Uterus (tissue), 4 donors: Measurements from ENCODE around the gene BAZ1A. TPM values are rescaled to one million over a fixed set of nuclear protein-coding genes. Genes with fewer than 3 reads are reported as not detected.
"Not testable (repeated sequence)": the region's sequence is repeated elsewhere in the genome, so short reads cannot be mapped to it uniquely, and the experiment has no call there.

ENCODE experiments used
- DNase-seq, 2 donors: peaks; one replicate each; pipeline ENCODE4 v3.0.0-alpha.2; 2019 to 2020
- H3K27ac ChIP-seq, 2 donors: fragments of 200-600 bp; sonication (generic); 1 replicate in 1 of 2; 2 replicates in 1 of 2; pipeline ENCODE4 v1.5.1; 2016 to 2018
- H3K27me3 ChIP-seq, 2 donors: fragments of 200-600 bp; sonication (generic); one replicate each; pipeline ENCODE4 v1.5.1; 2018 to 2019; ENCODE audit warnings: control low read depth in 1 of 2
- H3K36me3 ChIP-seq, 2 donors: fragments of 200-600 bp; sonication (generic); one replicate each; pipeline ENCODE4 v1.5.1; 2019; ENCODE audit warnings: control low read depth in 1 of 2
- H3K4me1 ChIP-seq, 2 donors: fragments of 200-600 bp; sonication (generic); one replicate each; pipeline ENCODE4 v1.5.1; 2018 to 2019; ENCODE audit warnings: control low read depth in 1 of 2
- H3K4me3 ChIP-seq, 2 donors: fragments of 200-600 bp; sonication (generic); 1 replicate in 1 of 2; 2 replicates in 1 of 2; pipeline ENCODE4 v1.5.1; 2018 to 2019; ENCODE audit warnings: mild to moderate bottlenecking in 1 of 2
- H3K9me3 ChIP-seq, 2 donors: fragments of 200-600 bp; sonication (generic); one replicate each; pipeline ENCODE4 v1.5.1; 2019; ENCODE audit warnings: control low read depth in 1 of 2
- POLR2A ChIP-seq, 2 donors: fragments of 450-650 bp; IDR thresholded peaks; one replicate each; pipeline ENCODE4 v1.6.1; 2016; ENCODE audit warnings: antibody characterized with exemption in 2 of 2, mild to moderate bottlenecking in 1 of 2, moderate library complexity in 1 of 2
- intact Hi-C: fragments of 100-400 bp; cut with DNase I; formaldehyde crosslinking; loops from one replicate; pipeline ENCODE4 v1.15.1; 2023; ENCODE audit warnings: low total_unique reads
- total RNA-seq, 4 donors: library from RNA; depleted of rRNA in 3 of 4; stranded (reverse); fragments of >200 nt in 3 of 4; gene quantifications; one replicate each; pipeline versions ENCODE4 v1.1.0 to v1.2.4, GENCODE V29; 2014 to 2023
- TF ChIP-seq, protein P1 (sequence below), 4 experiments: fragments of 200-600 bp in 2 of 4; fragments of 450-650 bp in 2 of 4; sonication (generic) in 2 of 4; IDR thresholded peaks; one replicate each; pipeline ENCODE4 v1.5.1; 2016 to 2019; ENCODE audit warnings: antibody characterized with exemption in 4 of 4, mild to moderate bottlenecking in 2 of 4, moderate library complexity in 1 of 4
- donor health status: DM: yes; HTN: yes; CAD: no.

Gene BAZ1A
- total RNA-seq, 4 donors from 2014 or later: 11.8 to 42.0 (median 27.3) TPM

DNA sequence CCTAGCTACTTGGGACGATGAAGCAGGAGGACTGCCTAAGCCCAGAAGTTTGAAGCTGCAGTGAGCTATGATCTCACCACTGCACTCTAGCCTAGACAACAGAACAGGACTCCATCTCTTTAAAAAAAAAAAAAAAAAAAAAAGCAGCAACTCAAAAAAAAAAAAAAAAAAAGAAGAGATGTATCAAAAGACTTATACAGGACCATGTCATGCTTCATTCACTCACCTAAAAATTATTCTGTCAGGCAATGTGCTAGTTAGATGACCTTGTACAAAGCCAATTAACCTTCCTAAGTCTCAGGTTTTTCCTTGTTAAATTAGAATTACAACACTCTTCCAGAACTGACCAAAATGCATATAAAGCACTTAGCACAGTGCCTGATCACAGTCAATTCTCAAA lies 50.9 kb downstream of the BAZ1A start:
- no peak for DNase-seq
- Histone ChIP-seq H3K4me3 (no peak overlapping the region), H3K4me1 (no peaks in the 10 kb centered on the region), H3K9me3 (no peaks in the 10 kb centered on the region), H3K27me3 (no peaks in the 10 kb centered on the region), H3K36me3 (no peaks in the 10 kb centered on the region), H3K27ac (no peak overlapping the region)
- intact Hi-C loops: no loop called here
- no peak for TF ChIP-seq POLR2A (IDR thresholded peaks at IDR 0.05)
- TF ChIP-seq, protein P1, sequence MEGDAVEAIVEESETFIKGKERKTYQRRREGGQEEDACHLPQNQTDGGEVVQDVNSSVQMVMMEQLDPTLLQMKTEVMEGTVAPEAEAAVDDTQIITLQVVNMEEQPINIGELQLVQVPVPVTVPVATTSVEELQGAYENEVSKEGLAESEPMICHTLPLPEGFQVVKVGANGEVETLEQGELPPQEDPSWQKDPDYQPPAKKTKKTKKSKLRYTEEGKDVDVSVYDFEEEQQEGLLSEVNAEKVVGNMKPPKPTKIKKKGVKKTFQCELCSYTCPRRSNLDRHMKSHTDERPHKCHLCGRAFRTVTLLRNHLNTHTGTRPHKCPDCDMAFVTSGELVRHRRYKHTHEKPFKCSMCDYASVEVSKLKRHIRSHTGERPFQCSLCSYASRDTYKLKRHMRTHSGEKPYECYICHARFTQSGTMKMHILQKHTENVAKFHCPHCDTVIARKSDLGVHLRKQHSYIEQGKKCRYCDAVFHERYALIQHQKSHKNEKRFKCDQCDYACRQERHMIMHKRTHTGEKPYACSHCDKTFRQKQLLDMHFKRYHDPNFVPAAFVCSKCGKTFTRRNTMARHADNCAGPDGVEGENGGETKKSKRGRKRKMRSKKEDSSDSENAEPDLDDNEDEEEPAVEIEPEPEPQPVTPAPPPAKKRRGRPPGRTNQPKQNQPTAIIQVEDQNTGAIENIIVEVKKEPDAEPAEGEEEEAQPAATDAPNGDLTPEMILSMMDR (IDR thresholded peaks at IDR 0.05): no peak

DNA sequence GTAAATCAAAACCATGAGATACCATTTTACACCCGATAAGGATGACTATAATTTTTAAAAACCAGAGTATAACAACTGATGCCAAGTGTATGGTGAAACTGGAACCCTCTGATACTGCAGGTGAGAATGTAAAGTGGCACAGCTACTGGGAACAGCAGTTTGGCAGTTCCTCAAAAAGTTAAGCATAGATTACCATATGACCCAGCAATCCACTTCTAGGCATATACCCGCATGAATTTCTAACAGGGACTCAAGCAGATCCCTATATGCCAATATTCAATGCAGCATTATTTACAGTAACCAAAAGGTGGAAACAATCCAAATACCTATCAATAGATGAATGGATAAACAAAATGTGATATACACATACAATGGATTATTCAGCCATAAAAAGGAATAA lies 57.4 kb downstream of the BAZ1A start:
- intact Hi-C loops: no loop called here
- TF ChIP-seq, protein P1 (IDR thresholded peaks at IDR 0.05): no peak
- no peak for TF ChIP-seq POLR2A (IDR thresholded peaks at IDR 0.05)
- H3K4me1 ChIP-seq: no peaks in the 10 kb centered on the region
- H3K4me3 ChIP-seq: no peak overlapping the region
- no peaks in the 10 kb centered on the region for H3K27me3 ChIP-seq
- no peak for DNase-seq
- no peak overlapping the region for H3K27ac ChIP-seq
- no peaks in the 10 kb centered on the region for H3K36me3 ChIP-seq
- H3K9me3 ChIP-seq: no peaks in the 10 kb centered on the region

DNA sequence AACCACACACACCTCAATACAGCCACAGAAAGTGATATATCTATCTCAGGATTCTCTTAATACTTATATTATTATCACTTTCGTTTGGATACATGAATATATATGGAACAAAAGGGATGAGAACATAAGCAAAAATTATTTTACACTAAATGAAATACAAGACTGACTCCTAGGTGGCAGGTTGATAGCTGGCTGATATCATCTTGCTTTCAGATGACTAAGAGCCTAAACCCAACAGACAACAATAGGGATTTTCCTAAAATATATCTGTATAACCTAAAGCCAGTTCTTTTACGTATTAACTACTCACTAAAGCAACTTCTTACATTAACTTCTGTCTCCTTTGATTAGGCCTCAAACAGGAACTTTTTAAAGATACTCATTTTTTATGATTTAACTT lies 65.1 kb downstream of the BAZ1A start:
- intact Hi-C loops: no loop called here
- H3K27ac ChIP-seq: no peak overlapping the region
- H3K9me3 ChIP-seq: no peaks in the 10 kb centered on the region
- no peaks in the 10 kb centered on the region for H3K36me3 ChIP-seq
- H3K27me3 ChIP-seq: no peaks in the 10 kb centered on the region
- H3K4me3 ChIP-seq: no peak overlapping the region
- TF ChIP-seq, protein P1 (IDR thresholded peaks at IDR 0.05): no peak
- no peak for TF ChIP-seq POLR2A (IDR thresholded peaks at IDR 0.05)
- DNase-seq: no peak
- no peaks in the 10 kb centered on the region for H3K4me1 ChIP-seq

DNA sequence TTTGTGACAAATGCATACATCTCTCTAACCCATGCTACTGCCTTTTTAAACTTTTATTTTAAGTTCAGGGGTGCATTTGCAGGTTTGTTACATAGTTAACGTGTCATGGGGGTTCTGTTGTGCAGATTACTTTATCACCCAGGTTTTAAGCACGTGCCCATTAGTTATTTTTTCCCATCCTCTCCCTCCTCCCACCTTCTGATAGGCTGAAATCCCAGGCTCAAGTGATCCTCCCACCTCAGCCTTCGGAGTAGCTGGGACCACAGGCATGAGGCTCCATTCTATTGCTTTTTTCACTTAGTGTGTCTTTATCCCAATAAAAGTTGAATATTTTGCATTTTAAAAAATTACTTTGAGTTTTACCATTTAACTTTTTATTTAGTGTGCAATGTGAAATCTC lies 68.9 kb downstream of the BAZ1A start:
- Histone ChIP-seq H3K36me3 (no peaks in the 10 kb centered on the region), H3K27me3 (no peaks in the 10 kb centered on the region), H3K9me3 (no peaks in the 10 kb centered on the region), H3K27ac (no peak overlapping the region), H3K4me3 (no peak overlapping the region), H3K4me1 (no peaks in the 10 kb centered on the region)
- TF ChIP-seq POLR2A (IDR thresholded peaks at IDR 0.05): no peak
- TF ChIP-seq, protein P1 (IDR thresholded peaks at IDR 0.05): no peak
- intact Hi-C loops: no loop called here
- DNase-seq: no peak

DNA sequence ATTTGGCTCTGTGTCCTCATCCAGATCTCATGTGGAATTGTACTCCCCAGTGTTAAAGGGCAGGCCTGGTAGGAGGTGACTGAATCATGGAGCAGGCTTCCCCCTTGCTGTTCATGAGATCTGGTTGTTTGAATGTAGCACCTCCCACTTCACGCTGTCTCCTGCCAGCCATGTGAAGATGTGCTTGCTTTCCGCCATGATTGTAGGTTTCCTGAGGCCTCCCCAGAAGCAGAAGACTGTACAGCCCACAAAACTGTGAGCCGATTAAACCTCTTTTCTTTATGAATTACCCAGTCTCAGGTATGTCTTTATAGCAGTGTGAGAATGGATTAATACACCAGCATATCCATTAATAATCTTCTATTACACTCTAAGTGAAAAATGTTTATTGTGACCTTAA lies 70.2 kb downstream of the BAZ1A start:
- DNase-seq: no peak
- H3K27ac ChIP-seq: no peak overlapping the region
- no peaks in the 10 kb centered on the region for H3K4me1 ChIP-seq
- TF ChIP-seq POLR2A (IDR thresholded peaks at IDR 0.05): no peak
- TF ChIP-seq, protein P1 (IDR thresholded peaks at IDR 0.05): no peak
- H3K4me3 ChIP-seq: no peak overlapping the region
- H3K9me3 ChIP-seq: no peaks in the 10 kb centered on the region
- H3K27me3 ChIP-seq: no peaks in the 10 kb centered on the region
- no peaks in the 10 kb centered on the region for H3K36me3 ChIP-seq
- intact Hi-C loops: no loop called here

DNA sequence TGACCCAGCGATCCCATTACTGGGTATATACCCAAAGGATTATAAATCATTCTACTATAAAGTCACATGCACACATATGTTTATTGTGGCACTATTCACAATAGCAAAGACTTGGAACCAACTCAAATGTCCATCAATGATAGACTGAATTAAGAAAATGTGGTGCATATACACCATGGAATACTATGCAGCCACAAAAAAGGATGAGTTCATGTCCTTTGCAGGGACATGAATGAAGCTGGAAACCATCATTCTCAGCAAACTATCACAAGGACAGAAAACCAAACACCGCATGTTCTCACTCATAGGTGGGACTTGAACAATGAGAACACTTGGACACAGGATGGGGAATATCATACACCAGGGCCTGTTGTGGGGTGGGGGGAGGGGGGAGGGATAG lies 76.3 kb downstream of the BAZ1A start:
- DNase-seq, H3K27ac ChIP-seq, H3K27me3 ChIP-seq, intact Hi-C loops, H3K36me3 ChIP-seq, H3K9me3 ChIP-seq, H3K4me1 ChIP-seq, H3K4me3 ChIP-seq: not testable (repeated sequence)
